ENCODE data around the gene TGM4.

Gene TGM4

DNA sequence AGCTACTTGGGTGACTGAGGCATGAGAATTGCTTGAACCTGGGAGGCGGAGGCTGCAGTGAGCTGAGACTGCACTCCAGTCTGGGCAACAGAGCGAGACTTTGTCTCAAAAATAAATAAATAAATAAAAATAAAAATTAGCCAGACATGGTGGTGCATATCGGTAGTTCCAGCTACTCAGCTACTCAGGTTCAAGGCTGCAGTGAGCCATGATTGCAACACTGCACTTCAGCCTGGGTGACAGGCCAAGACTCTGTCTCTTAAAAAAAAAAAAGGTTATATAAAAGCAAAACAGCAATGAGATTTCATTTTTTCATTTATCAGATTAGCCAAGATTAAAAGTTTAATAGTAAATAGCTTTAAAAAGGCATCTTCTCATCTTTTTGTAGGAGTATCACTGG, 2.9 kb downstream of the TGM4 start:
- H3K4me2 ChIP-seq (ENCODE audit: low read depth, low read length, poor library complexity, severe bottlenecking), result no peak overlapping the region
- H3K27ac ChIP-seq (ENCODE audit: low read depth, low read length), result no peak overlapping the region
- H3K9me2 ChIP-seq (replicated peaks; ENCODE audit: insufficient read depth, low read length), result no peaks in the 10 kb centered on the region
- no peak overlapping the region for H2AFZ ChIP-seq (ENCODE audit: low read depth, low read length, severe bottlenecking)
- TF ChIP-seq, protein P1, sequence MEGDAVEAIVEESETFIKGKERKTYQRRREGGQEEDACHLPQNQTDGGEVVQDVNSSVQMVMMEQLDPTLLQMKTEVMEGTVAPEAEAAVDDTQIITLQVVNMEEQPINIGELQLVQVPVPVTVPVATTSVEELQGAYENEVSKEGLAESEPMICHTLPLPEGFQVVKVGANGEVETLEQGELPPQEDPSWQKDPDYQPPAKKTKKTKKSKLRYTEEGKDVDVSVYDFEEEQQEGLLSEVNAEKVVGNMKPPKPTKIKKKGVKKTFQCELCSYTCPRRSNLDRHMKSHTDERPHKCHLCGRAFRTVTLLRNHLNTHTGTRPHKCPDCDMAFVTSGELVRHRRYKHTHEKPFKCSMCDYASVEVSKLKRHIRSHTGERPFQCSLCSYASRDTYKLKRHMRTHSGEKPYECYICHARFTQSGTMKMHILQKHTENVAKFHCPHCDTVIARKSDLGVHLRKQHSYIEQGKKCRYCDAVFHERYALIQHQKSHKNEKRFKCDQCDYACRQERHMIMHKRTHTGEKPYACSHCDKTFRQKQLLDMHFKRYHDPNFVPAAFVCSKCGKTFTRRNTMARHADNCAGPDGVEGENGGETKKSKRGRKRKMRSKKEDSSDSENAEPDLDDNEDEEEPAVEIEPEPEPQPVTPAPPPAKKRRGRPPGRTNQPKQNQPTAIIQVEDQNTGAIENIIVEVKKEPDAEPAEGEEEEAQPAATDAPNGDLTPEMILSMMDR (IDR thresholded peaks at IDR 0.05; ENCODE audit: insufficient read depth, low read length, poor library complexity, severe bottlenecking), result no peak
- TF ChIP-seq EZH2phosphoT487 (conservative IDR thresholded peaks at IDR 0.05; ENCODE audit: low read length), result no peak
- H4K20me1 ChIP-seq (ENCODE audit: low read depth, low read length), result no peaks in the 10 kb centered on the region
- no peaks in the 10 kb centered on the region for H3K36me3 ChIP-seq (ENCODE audit: low read length)
- H3K9ac ChIP-seq (ENCODE audit: low read length), result no peak overlapping the region
- no peaks in the 10 kb centered on the region for H3K27me3 ChIP-seq (ENCODE audit: low read length)
- no peaks in the 10 kb centered on the region for H3K79me2 ChIP-seq (ENCODE audit: insufficient read depth, low read length)
- H3F3A ChIP-seq (ENCODE audit: insufficient read depth), result no peaks in the 10 kb centered on the region
- no peaks in the 10 kb centered on the region for H3K9me3 ChIP-seq (ENCODE audit: insufficient read depth, low read length)
- no peak overlapping the region for H3K4me3 ChIP-seq (ENCODE audit: insufficient read depth, low read length, poor library complexity, severe bottlenecking)

DNA sequence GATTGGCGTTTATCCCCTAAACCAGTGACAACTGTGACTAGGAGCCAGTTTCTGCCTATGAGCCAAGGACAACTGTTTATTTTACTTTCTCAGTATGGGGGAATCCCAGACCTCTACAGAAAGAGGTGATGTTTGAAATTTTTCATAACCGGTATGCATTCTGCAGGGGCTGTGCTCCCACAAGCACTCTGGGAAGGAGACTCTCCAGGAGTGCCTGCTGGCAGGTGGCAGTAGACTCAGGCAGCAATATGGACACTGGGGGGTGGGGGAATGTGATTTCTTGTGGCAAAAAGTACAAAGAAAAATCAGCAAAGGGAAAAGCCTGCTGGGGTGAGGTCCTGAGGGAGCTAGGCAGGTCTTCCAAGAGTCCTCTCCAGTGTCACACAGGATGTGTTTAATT, 5.9 kb downstream of the TGM4 start:
- no peak for TF ChIP-seq EZH2phosphoT487 (conservative IDR thresholded peaks at IDR 0.05; ENCODE audit: low read length)
- TF ChIP-seq, protein P1 (IDR thresholded peaks at IDR 0.05; ENCODE audit: insufficient read depth, low read length, poor library complexity, severe bottlenecking), result no peak
- no peak overlapping the region for H3K4me3 ChIP-seq (ENCODE audit: insufficient read depth, low read length, poor library complexity, severe bottlenecking)
- no peaks in the 10 kb centered on the region for H3K9me2 ChIP-seq (replicated peaks; ENCODE audit: insufficient read depth, low read length)

DNA sequence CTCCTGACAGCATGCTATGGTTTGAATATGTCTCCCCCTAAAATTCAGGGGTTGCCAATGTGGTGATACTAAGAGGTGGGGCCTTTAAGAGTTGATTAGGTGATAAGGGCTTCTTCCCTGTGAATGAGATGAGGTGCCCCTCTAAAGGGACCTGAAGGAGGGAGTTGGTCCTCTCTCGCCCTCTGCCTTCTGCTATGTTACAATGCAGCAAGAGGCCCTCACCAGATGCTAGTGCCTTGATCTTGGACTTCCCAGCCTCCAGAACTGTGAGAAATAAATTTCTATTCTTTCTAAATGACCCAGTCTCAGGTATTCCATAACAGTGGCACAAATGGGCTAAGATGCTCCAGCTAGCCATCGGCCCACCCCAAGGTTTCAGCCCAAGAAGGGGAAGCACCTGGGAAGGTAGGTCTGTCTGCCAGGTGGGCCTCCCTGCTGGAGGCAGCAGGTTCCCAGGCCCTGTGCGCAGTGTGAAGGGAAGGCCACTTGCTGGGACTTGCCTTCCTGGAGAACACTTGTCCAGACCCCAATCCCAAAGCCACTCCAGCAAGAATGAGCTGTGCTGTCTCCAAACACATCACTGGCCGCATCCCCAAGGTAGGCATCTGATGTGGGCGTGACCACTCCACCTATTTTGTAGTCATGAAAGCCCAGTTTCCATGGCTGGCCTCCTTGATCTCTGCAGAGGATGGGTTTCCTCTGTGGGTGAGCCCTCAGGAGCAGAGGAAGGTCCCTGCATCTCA, 9.0 kb downstream of the TGM4 start:
- Histone ChIP-seq H3K27me3 (ENCODE audit: low read length) (no peaks in the 10 kb centered on the region), H3K9ac (ENCODE audit: low read length) (no peak overlapping the region), H3F3A (ENCODE audit: insufficient read depth) (no peaks in the 10 kb centered on the region), H3K79me2 (ENCODE audit: insufficient read depth, low read length) (no peaks in the 10 kb centered on the region), H3K4me2 (ENCODE audit: low read depth, low read length, poor library complexity, severe bottlenecking) (no peak overlapping the region), H4K20me1 (ENCODE audit: low read depth, low read length) (no peaks in the 10 kb centered on the region), H3K27ac (ENCODE audit: low read depth, low read length) (no peak overlapping the region), H2AFZ (ENCODE audit: low read depth, low read length, severe bottlenecking) (no peak overlapping the region), H3K9me2 (replicated peaks; ENCODE audit: insufficient read depth, low read length) (no peaks in the 10 kb centered on the region), H3K36me3 (ENCODE audit: low read length) (no peaks in the 10 kb centered on the region), H3K4me3 (ENCODE audit: insufficient read depth, low read length, poor library complexity, severe bottlenecking) (no peak overlapping the region), H3K9me3 (ENCODE audit: insufficient read depth, low read length) (no peaks in the 10 kb centered on the region)
- TF ChIP-seq EZH2phosphoT487 (conservative IDR thresholded peaks at IDR 0.05; ENCODE audit: low read length), result no peak
- TF ChIP-seq, protein P1 (IDR thresholded peaks at IDR 0.05; ENCODE audit: insufficient read depth, low read length, poor library complexity, severe bottlenecking), result no peak

More for the DNA sequence above, 5.9 kb downstream of the TGM4 start:
- Histone ChIP-seq H3K9me3 (ENCODE audit: insufficient read depth, low read length) (no peaks in the 10 kb centered on the region), H3K79me2 (ENCODE audit: insufficient read depth, low read length) (no peaks in the 10 kb centered on the region), H3K36me3 (ENCODE audit: low read length) (no peaks in the 10 kb centered on the region), H3F3A (ENCODE audit: insufficient read depth) (no peaks in the 10 kb centered on the region), H3K4me2 (ENCODE audit: low read depth, low read length, poor library complexity, severe bottlenecking) (no peak overlapping the region), H4K20me1 (ENCODE audit: low read depth, low read length) (no peaks in the 10 kb centered on the region), H3K27ac (ENCODE audit: low read depth, low read length) (no peak overlapping the region), H2AFZ (ENCODE audit: low read depth, low read length, severe bottlenecking) (no peak overlapping the region), H3K27me3 (ENCODE audit: low read length) (no peaks in the 10 kb centered on the region), H3K9ac (ENCODE audit: low read length) (no peak overlapping the region)
